Measurements from ENCODE around the gene MRPL37. TPM values are rescaled to one million over a fixed set of nuclear protein-coding genes. Genes with fewer than 3 reads are reported as not detected.

Gene MRPL37
- total and polyA plus RNA-seq, 2 of the 8 experiments (the other 6 are each of a cell fraction or from before 2014, with no cell fraction given): 45.5 to 126 TPM

DNA sequence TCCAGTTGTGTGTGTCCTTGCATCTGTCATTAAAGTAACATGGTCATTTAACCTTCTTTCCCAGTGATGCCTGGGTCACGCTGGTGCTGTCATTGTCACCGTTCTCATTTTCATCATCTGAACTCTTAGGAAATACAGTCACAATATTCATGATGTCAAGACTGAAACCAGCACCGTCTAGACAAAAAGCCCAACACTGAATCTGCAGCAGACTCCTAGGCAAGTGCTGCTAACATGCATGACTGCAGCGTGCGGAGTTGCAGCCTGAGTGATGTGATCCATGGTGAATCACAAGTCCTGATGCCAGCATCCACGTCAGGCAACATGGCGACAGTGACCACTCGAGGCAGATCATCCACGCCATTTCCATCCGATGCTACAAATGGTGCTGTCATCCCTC lies 37.6 kb downstream of the MRPL37 start:
- Histone ChIP-seq H3K36me3 (ENCODE audit: control insufficient read depth in 2 of 4, insufficient read depth in 4 of 4, low read length in 3 of 4) (peaks cover 3 to 48% (median 27%) of the 10 kb centered on the region in 4 experiments; a peak in 7 of 8 replicates), H3K23me2 (ENCODE audit: low read depth, low read length) (no peaks in the 10 kb centered on the region)
- no peak for FAIRE-seq

More for the DNA sequence above, 37.6 kb downstream of the MRPL37 start:
- Histone ChIP-seq H2BK12ac (ENCODE audit: low read depth, low read length) (no peak overlapping the region), H3K56ac (replicated peaks; ENCODE audit: insufficient read length, low read depth, low read length) (no peak overlapping the region), H2AFZ (ENCODE audit: low read length) (no peak overlapping the region), H3K79me2 (ENCODE audit: control insufficient read depth in 1 of 2, insufficient read depth in 2 of 2, low read length in 2 of 2) (no peaks in the 10 kb centered on the region), H3K23ac (ENCODE audit: insufficient read length) (no peak overlapping the region), H3K4me3 (ENCODE audit: extremely low read depth in 1 of 4, insufficient read depth in 2 of 4, low read depth in 3 of 4, low read length in 4 of 4) (no peak overlapping the region), H2BK120ac (replicated peaks; ENCODE audit: low read depth, low read length) (no peak overlapping the region), H2BK20ac (ENCODE audit: low read length) (no peak overlapping the region), H3K9me3 (ENCODE audit: insufficient read depth in 2 of 2, low read depth in 1 of 2, low read length in 1 of 2) (no peaks in the 10 kb centered on the region; a peak in 1 of 4 replicates), H3K4ac (replicated peaks; ENCODE audit: insufficient read length, low read depth, low read length) (no peak overlapping the region), H2BK15ac (ENCODE audit: low read length) (no peak overlapping the region), H2AK5ac (ENCODE audit: low read depth, low read length) (no peak overlapping the region), H2BK5ac (ENCODE audit: low read depth, low read length) (no peak overlapping the region), H4K5ac (ENCODE audit: insufficient read length, low read depth, low read length) (no peak overlapping the region), H3K18ac (ENCODE audit: extremely low read depth, low read length) (no peak overlapping the region), H3K9ac (replicated peaks in 1 of 4; ENCODE audit: extremely low read depth in 1 of 4, low read depth in 3 of 4, low read length in 3 of 4) (no peak overlapping the region), H3K79me1 (ENCODE audit: low read depth, low read length) (no peaks in the 10 kb centered on the region; the same call in 1 of the 2 replicates), H3K27ac (ENCODE audit: low read depth, low read length) (no peak overlapping the region), H4K91ac (replicated peaks; ENCODE audit: insufficient read length, low read length) (no peak overlapping the region), H3K27me3 (replicated peaks in 1 of 4; ENCODE audit: control insufficient read depth in 3 of 4, extremely low read depth in 1 of 4, insufficient read depth in 3 of 4, low read length in 3 of 4) (no peaks in the 10 kb centered on the region), H3K4me2 (ENCODE audit: insufficient read depth in 1 of 2, low read depth in 2 of 2, low read length in 2 of 2) (no peak overlapping the region), H3K4me1 (replicated peaks in 1 of 4; ENCODE audit: control insufficient read depth in 3 of 4, insufficient read depth in 4 of 4, low read length in 3 of 4) (no peaks in the 10 kb centered on the region), H4K8ac (ENCODE audit: extremely low read depth, insufficient read depth, low read length) (no peak overlapping the region), H4K20me1 (replicated peaks in 1 of 2; ENCODE audit: control insufficient read depth in 1 of 2, insufficient read depth in 2 of 2, low read length in 2 of 2) (peaks cover 0 to 3% of the 10 kb centered on the region in 2 experiments), H3K14ac (ENCODE audit: insufficient read length) (no peak overlapping the region)
- no peak for DNase-seq (ENCODE audit: low read depth in 1 of 2, low spot score in 2 of 2)
- ChIA-PET POLR2A (ENCODE audit: partially characterized antibody) (no interaction called here), CTCF (ENCODE audit: partially characterized antibody) (interaction anchor here (1.2 kb wide), 1 partner anchor 38 kb away, joined by 3 read pairs; no protein-coding TSS in a partner anchor)
- WGBS, 2 experiments (ENCODE audit: extremely low coverage in 1 of 2, insufficient coverage in 1 of 2, insufficient read length in 1 of 2, insufficient replicate concordance in 2 of 2, low coverage in 1 of 2, low lambda C conversion rate in 2 of 2, missing lambda C conversion rate in 1 of 2): 95% methylated on average over 10 of the region's 10 CpGs; no CpG with 5 or more reads in 1 of the 2 experiments
- TF ChIP-seq RFX5 (IDR thresholded peaks at IDR 0.05; ENCODE audit: borderline replicate concordance, low read depth, low read length) (no peak), SIN3A (conservative IDR thresholded peaks at IDR 0.05 in 1 of 2, IDR thresholded peaks at IDR 0.05 in 1 of 2; ENCODE audit: low read depth in 1 of 2, low read length in 2 of 2) (no peak), SP2 (IDR thresholded peaks at IDR 0.05; ENCODE audit: low read length) (no peak), RNF2 (IDR thresholded peaks at IDR 0.05; ENCODE audit: borderline replicate concordance, low read depth, low read length, missing control alignments, poor library complexity, severe bottlenecking) (no peak), EP300 (IDR thresholded peaks at IDR 0.05; ENCODE audit: borderline replicate concordance in 1 of 2, low read depth in 2 of 2, low read length in 2 of 2) (no peak), HDAC2 (IDR thresholded peaks at IDR 0.05; ENCODE audit: borderline replicate concordance in 1 of 2, low read depth in 2 of 2, low read length in 2 of 2) (no peak), ZNF274 (IDR thresholded peaks at IDR 0.05; ENCODE audit: borderline replicate concordance, extremely low read depth, low read length) (no peak), TCF12 (IDR thresholded peaks at IDR 0.05; ENCODE audit: low read depth, low read length) (no peak), GTF2F1 (IDR thresholded peaks at IDR 0.05; ENCODE audit: borderline replicate concordance, low read depth, low read length) (no peak), NANOG (IDR thresholded peaks at IDR 0.05; ENCODE audit: insufficient read depth, low read depth, low read length, poor library complexity, severe bottlenecking) (no peak), KDM1A (IDR thresholded peaks at IDR 0.05; ENCODE audit: borderline replicate concordance, low read length) (no peak), TAF1 (IDR thresholded peaks at IDR 0.05; ENCODE audit: low read depth, low read length) (no peak), CHD1 (IDR thresholded peaks at IDR 0.05; ENCODE audit: low read depth, low read length) (no peak)

Measured in H1 (cell line).